BJ (cell line): ENCODE data around the gene SLC22A23. TPM values are rescaled to one million over a fixed set of nuclear protein-coding genes. Genes with fewer than 3 reads are reported as not detected.

Source experiments
- CTCF ChIA-PET: fragments of 350-600 bp; formaldehyde crosslinking; extraction: SDS; loops from one replicate; lab custom pipeline; 2021; ENCODE audit warnings: antibody characterized with exemption, inconsistent platforms; lab: Yijun Ruan, JAX
- POLR2A ChIA-PET: fragments of 300-600 bp; sonication (Branson Sonifier 250); formaldehyde crosslinking; extraction: SDS; loops from one replicate; lab custom pipeline; 2021; ENCODE audit warnings: antibody characterized with exemption; lab: Charles Lee
- DNase-seq: peaks from one replicate; pipeline ENCODE4 v3.0.0-alpha.2; 2011; ENCODE audit warnings: low read depth
- H3K27me3 ChIP-seq: 2 replicates; pipeline ENCODE4 v1.6.0; 2011; ENCODE audit warnings: low read length; ENCODE audit not compliant: control insufficient read depth, insufficient read depth
- H3K36me3 ChIP-seq: 2 replicates; pipeline ENCODE4 v1.5.1; 2011; ENCODE audit warnings: low read length; ENCODE audit not compliant: control insufficient read depth, insufficient read depth
- H3K4me3 ChIP-seq: 2 replicates; pipeline ENCODE4 v1.5.1; 2011; ENCODE audit warnings: low read depth, mild to moderate bottlenecking, control low read depth, low read length
- CTCF ChIP-seq: IDR thresholded peaks from 2 replicates; pipeline ENCODE4 v1.5.1; 2011; ENCODE audit warnings: low read depth, mild to moderate bottlenecking, control low read depth, inconsistent platforms, low read length, moderate library complexity; ENCODE audit not compliant: insufficient read depth
- polyA plus RNA-seq: library from polyadenylated mRNA; depleted of rRNA; stranded (reverse); fragments of >200 nt; gene quantifications from 2 replicates; pipeline ENCODE4 v1.2.3, GENCODE V29; 2011

SLC22A23 gene
- polyA plus RNA-seq, 1 experiment = 0.44 TPM

GRCh38 chr6:3282476-3283236, 174.2 kb downstream of the SLC22A23 start:
- no peak for DNase-seq
- H3K27me3 ChIP-seq = no peaks in the 10 kb centered on the region
- no peak for TF ChIP-seq CTCF
- CTCF ChIA-PET = interaction anchor here (1.0 to 6.3 kb wide), 8 partner anchors 9 to 714 kb away, joined by 3 to 74 read pairs (median 4); no protein-coding TSS in a partner anchor
- POLR2A ChIA-PET = no interaction called here
- no peak overlapping the region for H3K4me3 ChIP-seq
- H3K36me3 ChIP-seq = no peaks in the 10 kb centered on the region

DNA sequence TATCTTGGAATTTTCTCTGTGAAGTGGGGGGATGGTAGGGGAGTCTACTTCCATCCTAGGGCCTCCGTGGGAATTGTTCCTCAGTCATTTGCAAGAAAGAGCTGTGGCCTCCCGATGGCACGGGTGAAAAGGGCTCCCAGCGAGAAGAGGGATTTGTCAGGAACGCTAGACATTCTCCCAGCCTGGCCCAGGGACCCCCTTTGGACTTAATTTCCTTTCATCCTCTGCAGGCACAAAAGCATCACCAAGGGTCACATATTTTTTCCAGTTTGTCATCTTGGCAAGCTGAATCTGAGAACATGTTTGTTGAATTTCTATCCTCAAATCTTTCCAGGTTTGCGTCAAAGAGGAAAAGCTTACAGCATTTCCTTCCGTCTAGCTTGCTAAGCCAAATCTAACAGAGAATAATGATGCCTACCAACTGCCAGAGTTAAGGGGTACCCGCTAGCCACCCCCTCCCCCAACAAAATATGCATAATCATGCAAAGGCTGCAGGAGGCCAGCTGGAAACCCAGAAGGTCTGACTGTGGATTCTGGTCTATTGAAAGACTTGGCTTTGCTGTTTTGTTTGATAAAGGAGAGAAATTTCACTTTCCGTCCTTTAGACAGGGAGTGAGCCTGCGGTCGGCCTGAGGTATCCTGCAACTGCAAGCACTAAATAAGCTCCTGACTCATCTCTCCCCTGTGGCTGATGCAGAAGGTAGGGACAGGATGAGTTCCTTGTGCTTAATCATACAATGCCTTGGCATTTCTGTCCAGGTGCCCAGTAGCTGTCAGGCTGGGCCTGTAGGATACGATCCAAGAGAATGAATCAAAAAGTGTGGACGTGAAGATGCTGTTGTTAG, 175.0 kb downstream of the SLC22A23 start:
- no peaks in the 10 kb centered on the region for H3K36me3 ChIP-seq
- ChIA-PET CTCF (interaction anchor here (0.6 to 6.3 kb wide), 16 partner anchors 10 to 897 kb away, joined by 3 to 74 read pairs (median 4); no protein-coding TSS in a partner anchor), POLR2A (no interaction called here)
- no peaks in the 10 kb centered on the region for H3K27me3 ChIP-seq
- no peak overlapping the region for H3K4me3 ChIP-seq
- DNase-seq = peak; percentile 25
- no peak for TF ChIP-seq CTCF

DNA sequence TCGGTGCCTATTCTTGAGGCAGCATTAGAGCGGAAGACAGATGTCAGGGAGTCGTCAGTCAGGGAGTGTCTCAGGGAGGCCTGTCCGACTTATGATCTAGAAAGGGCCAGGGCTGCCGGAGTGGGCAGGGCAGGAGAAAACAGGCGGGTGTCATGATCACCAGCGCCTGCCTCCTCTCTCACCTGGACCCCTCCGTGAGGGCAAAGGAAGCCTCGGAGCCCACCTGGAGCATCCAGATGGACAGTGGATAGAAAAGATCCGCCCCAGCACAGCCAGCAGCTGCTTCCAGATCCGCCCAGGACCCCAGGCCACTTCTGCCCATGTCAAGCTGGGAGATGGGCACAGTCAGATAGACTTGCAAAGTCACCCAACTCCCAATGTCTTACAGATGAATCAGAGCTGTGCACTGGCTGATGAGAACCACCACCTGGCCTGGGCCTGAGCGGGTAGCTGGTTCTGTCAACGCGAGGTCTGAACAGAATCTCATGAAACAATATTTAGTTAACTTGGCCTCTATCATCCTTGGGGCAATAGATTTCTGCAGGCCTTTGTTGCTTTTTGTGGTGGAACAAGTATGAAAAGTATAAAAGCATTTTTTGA, 175.9 kb downstream of the SLC22A23 start:
- Histone ChIP-seq H3K4me3 (no peak overlapping the region), H3K27me3 (no peaks in the 10 kb centered on the region), H3K36me3 (no peaks in the 10 kb centered on the region)
- DNase-seq = no peak
- ChIA-PET CTCF (interaction anchor here (0.9 to 6.3 kb wide), 12 partner anchors 10 to 652 kb away, joined by 3 to 74 read pairs (median 5); no protein-coding TSS in a partner anchor), POLR2A (no interaction called here)
- no peak for TF ChIP-seq CTCF

- H3K27me3 ChIP-seq = no peaks in the 10 kb centered on the region
- POLR2A ChIA-PET = no interaction called here
- DNase-seq = no peak
- no peak for TF ChIP-seq CTCF
- H3K36me3 ChIP-seq = no peaks in the 10 kb centered on the region
- H3K4me3 ChIP-seq = no peak overlapping the region
- CTCF ChIA-PET = interaction anchor here (0.6 to 6.3 kb wide), 20 partner anchors 9 to 723 kb away, joined by 3 to 74 read pairs (median 4); no protein-coding TSS in a partner anchor
These were observed 176.8 kb downstream of the SLC22A23 start for GRCh38 chr6:3280091-3280490.
